Fibroblast of lung (primary cell): ENCODE data around the gene XYLT1. TPM values are rescaled to one million over a fixed set of nuclear protein-coding genes. Genes with fewer than 3 reads are reported as not detected.
A peak's percentile ranks its signal among the peaks of the same experiment; 100 is the strongest.

ENCODE experiments used
- DNase-seq, 2 donors: peaks; one replicate each; pipeline versions ENCODE4 v3.0.0 to v3.0.0-alpha.2; 2010; ENCODE audit warnings: low read depth in 2 of 2
- H2AFZ ChIP-seq: 2 replicates; pipeline ENCODE4 v1.5.1; 2012; ENCODE audit warnings: low read length, control low read depth, inconsistent platforms
- H3K27ac ChIP-seq: 2 replicates; pipeline ENCODE4 v1.5.1; 2011; ENCODE audit warnings: low read length, control low read depth; ENCODE audit not compliant: insufficient read depth
- H3K27me3 ChIP-seq: 2 replicates; pipeline ENCODE4 v1.5.1; 2011; ENCODE audit warnings: mild to moderate bottlenecking, low read length; ENCODE audit not compliant: control insufficient read depth, insufficient read depth
- H3K36me3 ChIP-seq: 2 replicates; pipeline ENCODE4 v1.5.1; 2011; ENCODE audit warnings: low read length; ENCODE audit not compliant: control insufficient read depth, insufficient read depth
- H3K4me1 ChIP-seq: 2 replicates; pipeline ENCODE4 v1.5.1; 2011; ENCODE audit warnings: low read length; ENCODE audit not compliant: control insufficient read depth, insufficient read depth; ENCODE audit errors: extremely low read depth
- H3K4me2 ChIP-seq: 2 replicates; pipeline ENCODE4 v1.5.1; 2011; ENCODE audit warnings: low read length, control low read depth; ENCODE audit not compliant: insufficient read depth; ENCODE audit errors: extremely low read depth
- H3K4me3 ChIP-seq, 4 experiments: fragments of 200-600 bp in 1 of 4; sonication (generic) in 1 of 4; replicated peaks in 1 of 4; 2 replicates each; pipeline ENCODE4 v1.5.1; 2011 to 2016; ENCODE audit warnings: low read length in 4 of 4, low read depth in 3 of 4, mild to moderate bottlenecking in 3 of 4, control low read depth in 2 of 4, inconsistent platforms in 1 of 4, mixed read lengths in 1 of 4; ENCODE audit not compliant: insufficient read depth in 1 of 4; ENCODE audit errors: control extremely low read depth in 1 of 4
- H3K79me2 ChIP-seq: 2 replicates; pipeline ENCODE4 v1.5.1; 2012; ENCODE audit warnings: mild to moderate bottlenecking, low read length, inconsistent platforms; ENCODE audit not compliant: control insufficient read depth, insufficient read depth
- H3K9ac ChIP-seq: 2 replicates; pipeline ENCODE4 v1.5.1; 2011; ENCODE audit warnings: mild to moderate bottlenecking, low read length, control low read depth; ENCODE audit not compliant: insufficient read depth
- H3K9me3 ChIP-seq: 2 replicates; pipeline ENCODE4 v1.5.1; 2012; ENCODE audit warnings: low read depth, low read length; ENCODE audit not compliant: control insufficient read depth, insufficient read depth
- H4K20me1 ChIP-seq: 2 replicates; pipeline ENCODE4 v1.5.1; 2011; ENCODE audit warnings: low read length; ENCODE audit not compliant: control insufficient read depth, insufficient read depth; ENCODE audit errors: extremely low read depth
- EZH2 ChIP-seq: IDR thresholded peaks from 2 replicates; pipeline ENCODE4 v1.5.1; 2012; ENCODE audit warnings: low read length, control low read depth, mild to moderate bottlenecking; ENCODE audit errors: missing control alignments
- polyA plus RNA-seq, 2 donors: library from polyadenylated mRNA; depleted of rRNA in 1 of 2; stranded (reverse) in 1 of 2; unstranded in 1 of 2; fragments of >200 nt; gene quantifications; 2 replicates each; pipeline ENCODE4 v1.2.1, GENCODE V29; 2011 to 2012; ENCODE audit warnings: missing spikeins in 1 of 2
- total RNA-seq: library from RNA; depleted of rRNA; stranded (reverse); fragments of >200 nt; gene quantifications from 2 replicates; pipeline ENCODE4 v1.2.1, GENCODE V29; 2014
- TF ChIP-seq, protein P1 (sequence below), 2 donors: IDR thresholded peaks in 1 of 2; conservative IDR thresholded peaks in 1 of 2; 1 replicate in 1 of 2; 2 replicates in 1 of 2; pipeline ENCODE4 v1.5.1; 2011 to 2012; ENCODE audit warnings: low read length in 2 of 2, control low read depth in 1 of 2, inconsistent platforms in 1 of 2, low read depth in 1 of 2, mild to moderate bottlenecking in 1 of 2

XYLT1 gene
- total and polyA plus RNA-seq, 2 donors (not counting 1 experiment from before 2014, with no cell fraction given): 9.3 to 21.8 TPM

GRCh38 chr16:17276610-17277009 lies 194.2 kb downstream of the XYLT1 start:
- Histone ChIP-seq H3K36me3 (no peaks in the 10 kb centered on the region), H3K27me3 (no peaks in the 10 kb centered on the region), H3K9ac (no peak overlapping the region), H3K4me1 (peaks cover 6% of the 10 kb centered on the region), H3K79me2 (no peaks in the 10 kb centered on the region), H2AFZ (no peak overlapping the region), H3K9me3 (no peaks in the 10 kb centered on the region), H4K20me1 (no peaks in the 10 kb centered on the region), H3K4me2 (no peak overlapping the region), H3K27ac (no peak overlapping the region), H3K4me3 (no peak overlapping the region)
- TF ChIP-seq EZH2: no peak
- TF ChIP-seq, protein P1, sequence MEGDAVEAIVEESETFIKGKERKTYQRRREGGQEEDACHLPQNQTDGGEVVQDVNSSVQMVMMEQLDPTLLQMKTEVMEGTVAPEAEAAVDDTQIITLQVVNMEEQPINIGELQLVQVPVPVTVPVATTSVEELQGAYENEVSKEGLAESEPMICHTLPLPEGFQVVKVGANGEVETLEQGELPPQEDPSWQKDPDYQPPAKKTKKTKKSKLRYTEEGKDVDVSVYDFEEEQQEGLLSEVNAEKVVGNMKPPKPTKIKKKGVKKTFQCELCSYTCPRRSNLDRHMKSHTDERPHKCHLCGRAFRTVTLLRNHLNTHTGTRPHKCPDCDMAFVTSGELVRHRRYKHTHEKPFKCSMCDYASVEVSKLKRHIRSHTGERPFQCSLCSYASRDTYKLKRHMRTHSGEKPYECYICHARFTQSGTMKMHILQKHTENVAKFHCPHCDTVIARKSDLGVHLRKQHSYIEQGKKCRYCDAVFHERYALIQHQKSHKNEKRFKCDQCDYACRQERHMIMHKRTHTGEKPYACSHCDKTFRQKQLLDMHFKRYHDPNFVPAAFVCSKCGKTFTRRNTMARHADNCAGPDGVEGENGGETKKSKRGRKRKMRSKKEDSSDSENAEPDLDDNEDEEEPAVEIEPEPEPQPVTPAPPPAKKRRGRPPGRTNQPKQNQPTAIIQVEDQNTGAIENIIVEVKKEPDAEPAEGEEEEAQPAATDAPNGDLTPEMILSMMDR (conservative IDR thresholded peaks at IDR 0.05 in 1 of 2, IDR thresholded peaks at IDR 0.05 in 1 of 2; ENCODE audit: low read depth in 1 of 2, low read length in 2 of 2): no peak
- no peak for DNase-seq

DNA sequence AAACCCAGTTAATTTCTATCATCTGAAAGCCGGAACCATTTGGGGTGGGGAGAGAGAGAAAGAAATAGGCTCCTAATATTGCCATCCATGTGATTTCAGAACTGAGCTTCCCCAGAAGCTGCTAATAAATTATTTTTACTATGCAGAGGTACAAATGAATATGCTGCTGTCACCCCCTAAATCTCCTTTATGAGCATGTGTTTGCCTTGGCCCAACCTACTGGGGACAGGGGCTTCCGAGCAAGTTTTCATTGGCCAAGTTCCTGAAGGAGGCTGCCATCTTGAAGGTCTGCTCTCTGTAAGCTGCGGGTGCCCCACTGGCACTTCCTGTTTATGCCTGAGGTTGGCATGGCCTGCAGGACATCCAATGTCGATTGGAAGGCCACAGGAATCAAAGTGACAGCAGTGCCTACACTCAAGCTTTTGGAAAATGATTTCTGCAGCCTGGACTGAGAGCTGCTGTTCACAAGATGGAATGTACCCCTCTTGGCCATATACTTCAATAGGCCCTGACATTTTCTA lies 194.7 kb downstream of the XYLT1 start:
- DNase-seq: no peak
- TF ChIP-seq, protein P1 (conservative IDR thresholded peaks at IDR 0.05 in 1 of 2, IDR thresholded peaks at IDR 0.05 in 1 of 2; ENCODE audit: low read depth in 1 of 2, low read length in 2 of 2): no peak
- no peak for TF ChIP-seq EZH2
- H2AFZ ChIP-seq: no peak overlapping the region

GRCh38 chr16:17275076-17276009 lies 195.4 kb downstream of the XYLT1 start:
- H3K9me3 ChIP-seq: no peaks in the 10 kb centered on the region
- H2AFZ ChIP-seq: no peak overlapping the region
- TF ChIP-seq, protein P1 (conservative IDR thresholded peaks at IDR 0.05 in 1 of 2, IDR thresholded peaks at IDR 0.05 in 1 of 2; ENCODE audit: low read depth in 1 of 2, low read length in 2 of 2): no peak
- TF ChIP-seq EZH2: no peak
- peaks cover 6% of the 10 kb centered on the region for H3K4me1 ChIP-seq
- no peaks in the 10 kb centered on the region for H3K27me3 ChIP-seq
- no peak overlapping the region for H3K27ac ChIP-seq
- H3K79me2 ChIP-seq: no peaks in the 10 kb centered on the region
- no peak overlapping the region for H3K9ac ChIP-seq
- no peaks in the 10 kb centered on the region for H4K20me1 ChIP-seq
- H3K4me2 ChIP-seq: no peak overlapping the region
- H3K36me3 ChIP-seq: no peaks in the 10 kb centered on the region
- peak in 1 of 2 donors; percentile 60 for DNase-seq
- H3K4me3 ChIP-seq: no peak overlapping the region

More for the DNA sequence above, 194.7 kb downstream of the XYLT1 start:
- peaks cover 6% of the 10 kb centered on the region for H3K4me1 ChIP-seq
- no peaks in the 10 kb centered on the region for H3K9me3 ChIP-seq
- no peak overlapping the region for H3K4me3 ChIP-seq
- H3K27ac ChIP-seq: no peak overlapping the region
- no peak overlapping the region for H3K9ac ChIP-seq
- H4K20me1 ChIP-seq: no peaks in the 10 kb centered on the region
- no peaks in the 10 kb centered on the region for H3K27me3 ChIP-seq
- H3K79me2 ChIP-seq: no peaks in the 10 kb centered on the region
- no peaks in the 10 kb centered on the region for H3K36me3 ChIP-seq
- no peak overlapping the region for H3K4me2 ChIP-seq
